NCI-H2196 (cell line): ENCODE results near the gene ZBTB7C.

Source experiments
- DNase-seq: peaks from one replicate; lab custom pipeline; 2025; ENCODE audit not compliant: unreplicated experiment; lab: John Stamatoyannopoulos, UW

The ZBTB7C gene

GRCh38 chr18:48263914-48264902 is 145.0 kb downstream of the ZBTB7C start:
- peak; percentile 13 for DNase-seq

GRCh38 chr18:48263192-48263853 is 145.9 kb downstream of the ZBTB7C start:
- no peak for DNase-seq

GRCh38 chr18:48260237-48260636 is 148.9 kb downstream of the ZBTB7C start:
- DNase-seq, result no peak

GRCh38 chr18:48256848-48257247 is 152.3 kb downstream of the ZBTB7C start:
- DNase-seq, result no peak

- no peak for DNase-seq
Observed at GRCh38 chr18:48254077-48254602, 155.0 kb downstream of the ZBTB7C start.

GRCh38 chr18:48252525-48252924 is 156.7 kb downstream of the ZBTB7C start:
- no peak for DNase-seq

GRCh38 chr18:48250918-48251317 is 158.3 kb downstream of the ZBTB7C start:
- no peak for DNase-seq

- no peak for DNase-seq
Observed at GRCh38 chr18:48250362-48250907, 158.7 kb downstream of the ZBTB7C start.

GRCh38 chr18:48249854-48250253 is 159.3 kb downstream of the ZBTB7C start:
- no peak for DNase-seq

GRCh38 chr18:48244530-48244929 is 164.7 kb downstream of the ZBTB7C start:
- no peak for DNase-seq

GRCh38 chr18:48238636-48239035 is 170.5 kb downstream of the ZBTB7C start:
- no peak for DNase-seq

- DNase-seq, result no peak
Observed at GRCh38 chr18:48238206-48238605, 171.0 kb downstream of the ZBTB7C start.

- no peak for DNase-seq
Observed at GRCh38 chr18:48236822-48237221, 172.4 kb downstream of the ZBTB7C start.

- peak; percentile 72 for DNase-seq
Observed at GRCh38 chr18:48230467-48231113, 178.6 kb downstream of the ZBTB7C start.

GRCh38 chr18:48229552-48229981 is 179.6 kb downstream of the ZBTB7C start:
- DNase-seq, result no peak

GRCh38 chr18:48228841-48229240 is 180.3 kb downstream of the ZBTB7C start:
- DNase-seq, result no peak

GRCh38 chr18:48228301-48228715 is 180.9 kb downstream of the ZBTB7C start:
- peak; percentile 25 for DNase-seq

- peak; percentile 21 for DNase-seq
Observed at GRCh38 chr18:48227206-48227605, 182.0 kb downstream of the ZBTB7C start.

GRCh38 chr18:48226401-48226800 is 182.8 kb downstream of the ZBTB7C start:
- DNase-seq, result no peak

- peak; percentile 97 for DNase-seq
Observed at GRCh38 chr18:48222118-48222517, 187.1 kb downstream of the ZBTB7C start.
